HG03442 (cell line): Measurements from ENCODE around the gene TGFB2.

Experiments used
- ATAC-seq: cut with Tn5 transposase; IDR thresholded peaks from one replicate; pipeline ENCODE4 v1.9.1; 2021; ENCODE audit warnings: mild to moderate bottlenecking, moderate library complexity; ENCODE audit not compliant: unreplicated experiment

The TGFB2 gene

DNA sequence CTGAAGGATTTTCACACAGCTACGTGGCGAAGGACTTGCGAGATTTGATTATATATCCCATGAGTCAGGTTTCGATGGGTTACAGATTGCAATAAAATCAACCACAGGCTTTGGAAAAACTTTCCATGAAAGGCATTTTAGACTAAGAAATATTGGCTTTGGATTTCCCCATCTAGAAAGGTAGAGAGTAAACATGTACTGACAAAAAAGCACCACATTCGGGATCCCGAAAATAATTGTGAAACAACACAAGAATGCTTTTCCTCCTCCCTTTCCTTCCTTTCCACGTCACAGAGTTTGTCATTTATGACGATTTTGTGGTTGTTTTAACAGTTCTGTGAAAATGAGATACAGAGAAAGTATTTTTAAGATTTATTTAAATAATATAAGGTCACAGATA, 38.5 kb downstream of the TGFB2 start:
- ATAC-seq = no peak

DNA sequence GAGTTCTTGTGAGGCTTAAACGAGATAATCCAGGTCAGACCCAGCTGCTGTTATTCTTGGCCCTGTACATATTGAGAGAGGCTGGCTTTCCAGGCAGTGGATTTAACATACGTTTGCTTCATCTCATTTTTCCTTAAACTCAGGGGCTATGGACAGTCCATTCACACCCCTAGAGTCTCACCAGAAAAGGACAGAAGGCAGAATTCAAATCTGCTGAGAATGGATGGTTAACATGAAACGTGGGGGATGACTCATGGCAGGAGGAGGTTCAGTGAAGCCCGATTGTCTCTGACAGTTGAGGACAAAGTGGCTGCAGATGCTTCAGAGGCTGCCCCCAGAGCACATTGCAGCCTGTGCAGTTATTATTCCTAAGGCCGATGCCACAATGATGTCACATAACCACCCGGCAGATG, 39.5 kb downstream of the TGFB2 start:
- no peak for ATAC-seq

DNA sequence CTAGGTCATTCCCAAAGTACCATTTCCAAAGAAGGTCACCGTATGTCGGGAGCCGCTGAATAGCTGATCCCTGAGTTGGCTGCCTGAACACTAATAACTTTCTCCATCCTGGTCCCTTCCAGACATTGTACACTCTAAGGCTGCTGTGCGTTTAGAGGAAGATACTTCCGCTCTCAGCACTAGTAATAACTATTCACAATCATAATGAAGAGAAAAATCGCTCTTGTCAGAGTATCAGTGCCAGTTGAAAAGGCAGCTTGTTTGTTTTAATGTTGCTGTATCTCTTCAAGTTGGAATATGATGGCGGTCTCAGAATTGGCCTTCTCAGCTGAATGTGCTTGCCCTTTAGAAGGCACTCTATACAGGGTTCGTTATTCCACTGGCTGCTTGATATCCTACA, 43.5 kb downstream of the TGFB2 start:
- no peak for ATAC-seq

DNA sequence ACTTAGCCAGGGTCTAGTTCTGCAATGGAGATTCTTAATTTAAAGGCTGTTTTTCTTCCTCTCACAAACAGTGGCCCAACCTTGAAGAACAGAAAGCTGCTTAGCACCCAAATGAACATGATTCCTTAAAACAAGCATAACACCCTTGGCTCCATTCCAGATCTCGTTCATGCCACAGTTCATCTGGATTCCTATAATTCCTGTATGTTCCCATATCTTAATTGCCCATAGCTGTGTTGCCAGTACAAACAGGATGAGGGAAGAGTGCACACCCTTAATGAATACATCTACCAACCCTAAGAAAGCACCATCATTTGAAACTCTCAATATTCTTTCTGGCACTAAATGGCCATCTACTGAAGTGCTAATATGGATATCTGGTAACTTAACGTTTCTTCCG, 45.5 kb downstream of the TGFB2 start:
- no peak for ATAC-seq

DNA sequence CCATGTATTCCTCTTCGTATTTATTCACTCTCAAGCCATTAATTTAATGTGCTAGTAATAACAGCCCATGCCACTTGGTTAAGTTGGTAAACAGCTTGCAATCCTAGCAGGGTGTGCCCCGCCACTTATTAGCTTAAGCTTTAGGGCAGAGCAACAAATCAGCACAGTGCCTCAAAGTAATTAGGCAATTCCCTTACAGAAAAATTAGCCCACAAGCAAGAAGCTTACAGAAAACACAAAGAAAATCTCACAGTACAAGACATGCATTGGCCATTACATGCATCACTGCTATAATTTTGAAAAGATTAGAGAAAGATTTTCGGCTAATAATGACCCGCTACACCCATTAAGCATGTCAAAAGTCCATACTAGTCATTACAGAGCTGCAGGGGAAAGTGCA, 47.6 kb downstream of the TGFB2 start:
- ATAC-seq = no peak

DNA sequence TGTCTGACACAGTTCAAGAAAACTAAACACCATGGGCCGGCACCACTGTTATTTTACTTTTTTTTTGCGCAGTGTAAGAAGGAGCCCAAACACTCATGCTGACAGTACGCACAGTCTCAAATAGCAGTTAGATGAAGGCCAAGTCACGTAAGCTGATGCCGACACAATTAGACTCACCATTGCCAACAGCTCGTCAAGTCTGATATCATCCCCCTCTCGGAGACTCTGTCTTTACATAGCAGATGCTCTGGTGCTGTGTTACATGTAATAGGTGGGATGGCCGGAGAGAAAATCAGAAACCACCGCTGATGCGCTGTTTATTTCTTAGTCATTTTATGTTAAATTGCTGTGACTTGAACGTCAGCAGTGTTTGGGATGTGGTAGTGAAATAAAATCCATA, 49.3 kb downstream of the TGFB2 start:
- ATAC-seq = no peak

DNA sequence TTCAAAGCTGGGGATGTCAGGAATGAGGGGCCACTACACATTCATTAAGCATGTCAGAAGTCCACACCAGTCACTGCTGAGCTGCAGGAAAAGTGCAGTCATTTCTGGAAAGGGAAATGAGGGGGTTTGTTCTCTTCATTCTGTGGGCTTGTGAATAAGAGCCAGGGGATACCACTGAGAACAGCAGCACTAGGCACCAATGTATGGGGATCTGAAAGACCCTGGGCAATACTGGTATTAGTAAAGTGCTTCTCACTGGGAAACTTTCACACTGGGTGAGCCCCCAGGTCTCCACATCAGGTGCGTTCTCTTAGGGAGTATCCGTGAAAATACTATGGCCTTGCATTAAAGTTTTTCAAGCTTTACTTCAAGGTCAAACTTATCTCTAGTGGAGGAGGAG, 49.9 kb downstream of the TGFB2 start:
- ATAC-seq = no peak

DNA sequence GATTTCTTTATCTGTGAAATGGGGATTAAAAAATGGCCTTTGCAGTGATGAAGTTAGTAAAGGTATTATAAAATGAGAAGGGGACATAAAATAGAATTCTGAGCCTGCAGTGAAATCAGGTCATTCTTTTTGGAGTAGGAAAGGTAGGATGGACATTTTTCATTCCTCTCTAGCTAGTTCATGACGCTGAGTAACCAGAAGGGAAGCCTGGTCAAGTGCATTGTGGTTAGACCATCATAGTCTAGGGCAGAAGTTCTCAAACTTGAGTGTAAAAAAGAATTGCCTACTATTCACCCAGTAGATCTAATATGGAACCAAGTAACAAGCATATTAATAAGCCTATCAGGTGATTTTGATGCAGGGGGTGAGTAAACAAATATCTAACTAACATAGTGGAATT, 50.8 kb downstream of the TGFB2 start:
- no peak for ATAC-seq

DNA sequence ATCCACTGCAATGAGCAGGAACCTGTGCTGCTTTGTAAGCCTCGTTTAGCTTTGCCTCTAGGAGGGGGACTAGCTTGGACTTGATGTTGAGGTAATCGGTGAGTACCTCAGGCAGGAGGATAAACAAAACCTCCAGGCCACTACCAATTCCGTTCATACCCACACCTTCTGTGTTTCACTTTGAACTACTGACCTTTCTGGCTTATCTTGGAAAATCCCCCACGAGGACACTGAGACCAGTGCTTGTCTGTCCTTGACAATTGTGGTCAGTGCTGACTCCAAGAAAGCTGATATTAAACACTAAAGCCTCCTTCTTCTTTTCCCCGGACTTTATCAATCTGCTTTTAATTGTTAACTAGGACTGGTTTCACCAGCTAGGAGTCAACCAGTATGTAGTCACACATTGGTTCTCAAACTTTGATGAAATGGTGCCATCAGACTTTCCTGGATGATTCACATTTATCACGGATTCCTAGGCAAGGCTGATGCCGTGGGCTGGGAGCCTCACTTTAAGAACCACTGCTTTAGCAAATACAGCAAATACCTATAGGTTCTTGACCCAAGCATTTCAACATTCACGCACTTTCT, 52.7 kb downstream of the TGFB2 start:
- no peak for ATAC-seq

DNA sequence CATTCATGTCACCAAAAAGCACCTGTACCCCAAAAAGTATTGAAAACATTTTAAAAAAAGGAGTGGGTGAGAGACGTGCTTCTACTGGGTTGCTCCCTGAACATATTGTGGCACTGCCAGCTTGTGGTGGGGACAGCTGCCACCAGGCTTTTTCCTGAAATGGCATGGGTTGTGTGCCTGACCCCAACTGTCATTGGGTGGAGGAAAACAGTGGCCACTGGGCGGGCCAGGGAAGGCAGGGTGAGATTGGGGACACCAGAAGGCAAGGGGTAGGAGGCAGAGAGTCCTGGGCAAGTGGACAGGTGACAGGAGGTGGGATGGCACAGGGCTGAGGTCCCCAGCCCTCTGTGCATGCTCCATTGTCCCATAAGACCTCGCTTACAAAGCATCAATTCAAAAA, 55.5 kb downstream of the TGFB2 start:
- no peak for ATAC-seq

DNA sequence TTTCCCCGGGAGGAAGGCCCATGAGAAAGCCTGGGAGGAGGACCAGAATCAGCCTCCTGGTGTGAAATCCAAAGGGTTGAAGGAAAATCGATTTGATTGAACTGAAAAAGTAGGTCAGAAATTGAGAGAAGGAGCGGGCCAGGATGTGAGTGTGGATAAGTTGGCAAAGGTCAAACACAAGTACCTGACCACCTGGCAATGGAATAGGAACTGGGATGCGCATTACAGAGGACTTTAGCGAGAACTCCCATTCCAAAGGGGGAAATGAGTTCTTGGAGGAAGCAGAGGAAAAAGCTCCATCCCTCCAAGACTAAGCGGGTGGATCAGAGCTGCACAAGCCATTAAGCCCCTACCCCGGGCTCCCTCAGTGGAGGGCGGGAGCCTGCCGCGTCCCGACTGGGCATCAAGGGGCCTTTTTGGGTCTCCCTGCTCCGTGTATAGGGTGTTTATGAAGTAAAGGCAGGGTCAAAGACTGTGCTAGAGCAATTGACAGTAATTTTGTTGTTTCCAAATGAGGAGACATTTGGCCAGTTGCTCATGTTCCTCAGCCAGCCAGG, 56.4 kb downstream of the TGFB2 start:
- ATAC-seq = no peak

DNA sequence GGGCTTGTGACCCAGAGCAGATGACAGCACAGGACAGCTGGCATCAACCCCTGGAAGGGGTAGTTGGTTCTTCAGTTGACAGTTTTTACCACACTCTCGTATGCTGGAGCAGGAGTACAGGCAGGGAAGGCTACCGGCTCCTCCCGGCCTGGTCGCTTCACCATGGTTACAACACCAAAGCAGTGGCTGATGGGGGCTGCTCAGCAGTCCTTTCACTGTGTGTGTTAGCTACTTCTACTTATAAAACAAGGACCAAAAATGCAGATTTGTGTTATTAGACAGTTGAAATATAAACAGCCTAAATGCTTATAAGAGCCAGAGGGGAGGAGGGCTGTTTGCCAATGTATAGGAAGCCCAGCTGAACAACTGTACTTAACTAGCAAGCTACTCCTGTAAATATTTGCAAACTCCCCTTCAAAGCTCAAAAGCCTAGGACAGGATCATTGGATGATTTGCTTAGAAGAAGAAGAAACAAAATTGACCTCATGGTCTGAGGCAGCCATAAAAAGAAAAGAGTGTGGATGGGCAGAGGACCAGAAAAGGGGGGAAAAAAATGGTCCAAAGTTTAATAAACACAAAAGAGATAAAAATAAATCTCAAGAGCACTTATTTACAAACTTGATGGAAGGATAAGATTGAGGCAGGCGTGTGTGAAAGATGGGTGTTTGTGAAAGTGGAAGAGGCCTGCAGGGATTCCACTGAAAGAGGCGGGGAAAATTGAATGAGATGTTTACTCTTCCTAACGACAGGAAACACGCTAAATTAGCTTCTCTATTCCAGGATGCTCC, 57.1 kb downstream of the TGFB2 start:
- no peak for ATAC-seq

DNA sequence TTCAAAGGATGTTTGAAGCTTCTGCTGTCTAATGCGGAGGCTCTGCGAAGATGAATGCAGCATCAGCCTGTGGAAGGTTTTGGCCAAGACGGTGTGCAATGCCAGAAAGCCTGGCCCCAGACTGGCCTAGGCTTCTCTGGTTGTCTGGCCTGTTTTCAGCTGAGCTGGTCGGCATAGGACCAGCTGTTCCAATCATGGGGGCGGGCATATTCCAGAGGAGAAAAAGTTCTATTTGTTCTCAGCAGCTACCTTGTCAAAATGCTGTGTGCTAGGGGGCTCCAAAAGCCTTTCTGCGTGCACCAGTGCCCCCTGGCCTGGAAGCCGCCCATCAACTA, 57.6 kb downstream of the TGFB2 start:
- ATAC-seq = no peak

DNA sequence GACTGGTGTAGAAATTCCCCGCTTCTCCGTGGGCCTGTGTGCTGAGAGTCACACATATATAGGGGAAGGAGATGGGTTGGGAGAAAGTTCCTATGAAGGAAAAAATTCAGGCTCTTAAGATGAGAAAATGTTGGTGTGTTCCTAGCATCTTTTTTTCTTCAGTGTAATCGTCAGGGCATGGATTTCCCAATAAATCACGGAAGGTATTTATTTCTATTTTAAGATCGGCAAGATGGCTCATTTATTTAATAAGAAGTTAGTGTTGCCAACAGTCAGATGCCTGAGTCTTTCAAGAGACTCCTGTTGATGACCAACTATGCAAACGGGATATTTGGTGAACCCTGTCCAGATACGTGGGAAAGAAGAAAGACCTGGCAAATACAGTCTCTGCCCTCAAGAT, 58.2 kb downstream of the TGFB2 start:
- no peak for ATAC-seq

DNA sequence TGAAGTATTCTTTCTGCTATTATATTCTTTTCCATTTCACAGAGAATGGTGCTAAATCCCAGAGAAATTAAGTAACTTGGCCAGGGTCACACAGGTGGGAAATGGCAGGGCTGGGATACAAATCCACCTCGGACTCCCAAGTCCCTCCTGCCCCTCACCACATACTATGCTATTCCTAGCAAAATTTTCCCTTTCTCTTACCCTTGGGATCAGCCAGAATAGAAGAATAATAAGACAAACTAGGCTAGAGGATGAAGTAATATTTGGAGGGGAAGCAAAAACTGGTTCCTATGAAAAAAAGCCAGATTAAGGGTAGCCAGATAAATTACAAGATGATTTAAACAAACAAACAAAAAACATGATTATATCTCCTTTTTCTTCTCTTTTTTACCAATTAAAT, 62.5 kb downstream of the TGFB2 start:
- no peak for ATAC-seq

DNA sequence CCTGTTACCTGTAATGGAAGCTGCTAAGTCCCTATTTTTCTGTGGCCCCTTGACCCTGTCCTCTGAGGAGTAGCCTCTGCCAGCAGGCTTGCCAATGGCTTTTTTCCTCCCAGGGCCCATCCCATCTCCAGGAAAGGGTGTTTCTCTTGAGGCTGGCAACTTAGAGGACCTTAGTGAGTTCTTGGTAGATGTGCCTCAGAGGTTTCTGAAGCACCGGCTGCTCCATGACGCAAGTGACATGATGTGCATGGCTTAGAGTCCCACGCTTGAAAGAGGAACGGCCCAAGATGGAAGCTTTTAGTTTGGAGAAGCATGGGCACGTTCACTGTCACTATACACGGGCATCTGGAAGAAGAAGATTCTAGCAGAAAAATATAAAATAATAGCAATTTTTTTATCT, 63.0 kb downstream of the TGFB2 start:
- ATAC-seq = no peak

DNA sequence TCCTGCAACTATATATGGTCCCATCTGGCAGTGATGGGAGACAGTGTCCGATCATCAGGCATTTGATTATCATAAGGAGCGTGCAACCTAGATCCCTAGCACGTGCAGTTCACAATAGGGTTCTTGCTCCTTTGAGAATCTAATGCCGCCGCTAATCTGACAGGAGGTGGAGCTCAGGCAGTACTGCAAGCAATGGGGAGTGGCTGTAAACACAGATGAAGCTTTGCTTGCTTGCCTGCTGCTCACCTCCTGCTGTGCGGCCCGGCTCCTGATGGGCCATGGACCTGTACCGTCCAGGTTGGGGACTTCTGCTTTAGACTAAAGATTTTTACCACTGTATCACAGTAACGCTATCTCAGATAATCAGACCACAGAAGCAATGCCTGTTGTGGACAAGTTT, 63.8 kb downstream of the TGFB2 start:
- no peak for ATAC-seq

DNA sequence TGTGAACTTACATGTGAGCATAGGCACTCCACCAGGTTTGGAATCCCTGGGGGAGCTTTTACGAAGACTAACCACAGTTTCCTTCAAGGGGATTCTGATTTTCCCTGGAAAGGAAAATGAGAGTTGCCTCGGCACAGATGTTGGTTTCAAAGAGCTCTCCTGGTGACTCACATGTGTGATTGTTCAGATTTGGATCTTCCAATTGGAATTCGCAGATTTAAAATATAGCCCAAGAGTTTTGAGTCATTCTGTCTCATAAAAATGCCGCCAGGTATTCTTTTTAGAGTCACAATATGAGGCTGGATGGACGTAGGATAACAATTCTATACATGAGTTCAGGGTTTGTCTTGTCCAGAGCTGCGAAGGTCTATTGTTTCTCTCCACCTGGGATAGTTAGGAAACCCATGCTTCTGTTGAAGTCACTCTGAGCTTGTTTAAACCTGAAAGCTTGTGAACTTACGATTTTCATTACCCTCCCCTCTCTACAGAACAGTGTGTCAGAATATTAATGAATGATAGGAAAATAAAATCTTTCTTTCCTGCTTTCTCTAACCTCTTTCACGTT, 64.9 kb downstream of the TGFB2 start:
- no peak for ATAC-seq

DNA sequence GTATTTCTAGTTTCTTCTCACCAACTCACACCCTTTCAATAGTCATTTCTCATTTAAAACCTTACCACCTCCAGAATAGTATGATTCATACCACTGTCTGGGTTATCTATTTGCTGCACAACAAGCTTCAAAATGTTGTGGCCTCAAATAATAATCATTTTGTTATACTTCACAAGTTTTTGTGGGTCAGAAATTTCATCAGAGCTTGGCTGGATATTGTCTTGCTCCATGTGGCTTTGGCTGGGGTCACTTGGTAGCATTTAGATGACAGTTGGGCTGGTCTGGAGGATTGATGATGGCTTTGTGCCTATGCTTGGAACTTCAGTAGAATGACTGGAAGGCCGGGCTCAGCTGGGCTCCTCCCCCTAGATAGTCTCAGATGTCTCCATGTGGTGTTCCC, 66.0 kb downstream of the TGFB2 start:
- ATAC-seq = no peak

DNA sequence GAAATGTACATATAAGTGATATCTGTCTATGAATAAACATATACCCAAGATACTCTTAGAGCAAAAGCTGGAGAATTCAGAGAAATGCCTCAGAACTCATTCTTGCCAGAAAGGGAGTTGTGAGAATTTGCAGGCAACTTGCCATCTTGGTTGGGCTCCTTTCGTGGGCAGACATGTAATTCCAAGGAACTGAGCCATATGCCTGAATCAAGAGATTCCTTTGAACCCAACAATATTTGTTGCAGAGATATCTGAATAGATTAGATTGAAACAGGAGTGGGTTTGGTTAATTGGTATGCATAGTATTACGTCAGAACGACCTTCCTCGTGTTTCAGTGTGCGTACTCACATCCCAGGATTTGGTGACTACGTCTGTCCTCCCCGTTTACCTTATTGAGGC, 67.0 kb downstream of the TGFB2 start:
- ATAC-seq = no peak

DNA sequence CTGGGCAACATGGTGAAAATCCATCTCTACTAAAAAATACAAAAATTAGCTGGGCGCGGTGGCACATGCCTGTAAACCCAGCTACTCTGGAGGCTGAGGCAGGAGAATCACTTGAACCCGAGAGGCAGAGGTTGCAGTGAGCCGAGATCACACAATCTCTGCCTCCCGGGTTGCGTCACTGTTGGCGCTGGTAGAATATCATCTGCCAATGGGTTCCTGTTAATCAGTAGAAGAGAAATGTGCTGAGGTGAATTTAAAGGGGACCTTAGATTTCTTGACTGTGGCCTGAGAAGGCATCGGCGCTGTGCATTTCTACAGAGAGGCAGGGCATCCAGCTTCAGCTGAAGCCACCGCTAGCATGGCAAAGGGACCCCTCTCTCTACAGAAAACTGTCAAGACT, 68.0 kb downstream of the TGFB2 start:
- no peak for ATAC-seq

DNA sequence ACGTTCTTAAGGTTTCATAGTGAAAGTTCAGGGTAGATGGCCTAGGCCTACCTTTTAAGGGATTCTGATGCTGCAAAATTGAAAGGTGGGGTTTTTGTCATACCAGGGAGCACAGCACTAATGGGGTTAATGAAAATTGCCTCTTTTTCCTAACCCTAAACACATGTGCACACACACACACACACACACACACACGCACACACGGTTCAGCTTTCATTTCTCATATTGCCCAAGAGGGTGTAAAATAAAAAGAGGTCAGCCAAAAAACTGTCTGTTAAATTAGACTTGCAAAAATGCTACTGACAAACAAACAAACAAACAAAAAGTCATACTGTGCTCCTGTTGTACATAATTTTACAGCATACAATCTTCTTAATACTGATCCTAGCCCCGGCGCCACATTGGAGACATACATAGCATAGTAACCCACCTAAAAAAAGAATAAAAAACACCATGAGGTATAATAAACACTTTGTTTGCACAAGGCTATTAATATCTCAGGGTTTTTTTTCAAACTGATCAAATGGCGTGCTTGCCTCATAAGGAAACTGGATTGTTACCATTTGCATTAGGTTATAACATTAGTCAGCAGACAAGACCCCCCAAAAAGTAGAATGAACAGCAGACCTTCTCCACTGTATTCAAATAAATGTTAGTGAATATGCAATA, 69.1 kb downstream of the TGFB2 start:
- no peak for ATAC-seq
